K562 (cell line): Measurements from ENCODE around the gene SF3A2.

Experiments used
- PHF21A ChIP-seq: fragments of 450-650 bp; IDR thresholded peaks from 2 replicates; pipeline ENCODE4 v1.6.1; 2017; ENCODE audit warnings: low read depth, borderline replicate concordance
- POLR2H ChIP-seq: IDR thresholded peaks from 2 replicates; pipeline ENCODE4 v1.6.1; 2016; ENCODE audit warnings: missing genetic modification characterization, low read depth, mild to moderate bottlenecking, control low read depth, missing compliant biosample characterization, moderate library complexity
- PTRF ChIP-seq: fragments of 450-650 bp; IDR thresholded peaks from 2 replicates; pipeline ENCODE4 v1.6.1; 2016; ENCODE audit warnings: mild to moderate bottlenecking, missing genetic modification characterization, missing compliant biosample characterization
- RERE ChIP-seq: sonication (generic); formaldehyde crosslinking; IDR thresholded peaks from 2 replicates; pipeline ENCODE4 v1.8.0; 2023; ENCODE audit warnings: missing genetic modification reagents, mild to moderate bottlenecking, borderline replicate concordance
- SMAD3 ChIP-seq: fragments of 450-650 bp; formaldehyde crosslinking; conservative IDR thresholded peaks from 2 replicates; pipeline ENCODE4 v1.4.0; 2020; ENCODE audit warnings: mild to moderate bottlenecking
- TRIM28 ChIP-seq: fragments of 450-650 bp; IDR thresholded peaks from 2 replicates; pipeline ENCODE4 v1.6.1; 2017

GRCh38 chr19:2215281-2215751 lies 21.3 kb upstream of the SF3A2 start:
- TF ChIP-seq PTRF (tag) = no peak
- no peak for TF ChIP-seq SMAD3 (CRISPR knock-in tag)
- no peak for TF ChIP-seq TRIM28
- TF ChIP-seq POLR2H (tag) = no peak
- TF ChIP-seq PHF21A = no peak
- no peak for TF ChIP-seq RERE (CRISPR knock-in tag)
